ENCODE results near the gene PEBP1. TPM values are rescaled to one million over a fixed set of nuclear protein-coding genes. Genes with fewer than 3 reads are reported as not detected.

The PEBP1 gene
- total RNA-seq, 4 donors from 2014 or later, result 98.1 to 182 (median 136) TPM

DNA sequence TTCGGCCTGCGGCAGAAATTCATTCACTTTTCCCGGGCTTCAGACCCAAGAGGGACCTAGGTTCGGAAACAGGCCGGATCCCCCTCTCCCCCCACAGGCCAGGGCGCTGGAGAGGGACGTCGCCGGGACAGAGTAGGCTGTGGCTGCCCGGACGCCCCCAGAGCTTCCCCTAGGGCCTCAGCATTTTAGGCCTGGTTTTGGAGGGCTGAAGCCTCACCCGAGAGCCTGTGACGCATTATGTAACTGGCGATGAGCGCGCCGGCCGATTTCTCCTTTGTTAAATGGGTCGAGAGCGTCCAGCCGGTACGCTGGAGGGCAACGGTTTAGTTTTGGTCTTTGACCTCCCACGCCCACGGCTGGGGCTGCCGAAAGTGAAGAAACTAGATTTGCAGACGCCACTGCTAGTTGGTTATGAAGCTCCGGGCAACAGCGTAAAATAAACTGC lies 657 bp downstream of the PEBP1 start:
- TF ChIP-seq, protein P1, sequence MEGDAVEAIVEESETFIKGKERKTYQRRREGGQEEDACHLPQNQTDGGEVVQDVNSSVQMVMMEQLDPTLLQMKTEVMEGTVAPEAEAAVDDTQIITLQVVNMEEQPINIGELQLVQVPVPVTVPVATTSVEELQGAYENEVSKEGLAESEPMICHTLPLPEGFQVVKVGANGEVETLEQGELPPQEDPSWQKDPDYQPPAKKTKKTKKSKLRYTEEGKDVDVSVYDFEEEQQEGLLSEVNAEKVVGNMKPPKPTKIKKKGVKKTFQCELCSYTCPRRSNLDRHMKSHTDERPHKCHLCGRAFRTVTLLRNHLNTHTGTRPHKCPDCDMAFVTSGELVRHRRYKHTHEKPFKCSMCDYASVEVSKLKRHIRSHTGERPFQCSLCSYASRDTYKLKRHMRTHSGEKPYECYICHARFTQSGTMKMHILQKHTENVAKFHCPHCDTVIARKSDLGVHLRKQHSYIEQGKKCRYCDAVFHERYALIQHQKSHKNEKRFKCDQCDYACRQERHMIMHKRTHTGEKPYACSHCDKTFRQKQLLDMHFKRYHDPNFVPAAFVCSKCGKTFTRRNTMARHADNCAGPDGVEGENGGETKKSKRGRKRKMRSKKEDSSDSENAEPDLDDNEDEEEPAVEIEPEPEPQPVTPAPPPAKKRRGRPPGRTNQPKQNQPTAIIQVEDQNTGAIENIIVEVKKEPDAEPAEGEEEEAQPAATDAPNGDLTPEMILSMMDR (IDR thresholded peaks at IDR 0.05), result no peak
- TF ChIP-seq POLR2A (IDR thresholded peaks at IDR 0.05), result no peak
- Histone ChIP-seq H3K27ac (peak overlapping the region; percentile 87 to 92), H3K36me3 (no peaks in the 10 kb centered on the region), H3K4me3 (peak overlapping the region; percentile 69 to 92), H3K9me3 (no peaks in the 10 kb centered on the region), H3K4me1 (no peaks in the 10 kb centered on the region), H3K27me3 (no peaks in the 10 kb centered on the region)
- DNase-seq, result peak; percentile 43 to 44
- intact Hi-C loops (cut with DNase I; ENCODE audit: low total_unique reads), result no loop called here

DNA sequence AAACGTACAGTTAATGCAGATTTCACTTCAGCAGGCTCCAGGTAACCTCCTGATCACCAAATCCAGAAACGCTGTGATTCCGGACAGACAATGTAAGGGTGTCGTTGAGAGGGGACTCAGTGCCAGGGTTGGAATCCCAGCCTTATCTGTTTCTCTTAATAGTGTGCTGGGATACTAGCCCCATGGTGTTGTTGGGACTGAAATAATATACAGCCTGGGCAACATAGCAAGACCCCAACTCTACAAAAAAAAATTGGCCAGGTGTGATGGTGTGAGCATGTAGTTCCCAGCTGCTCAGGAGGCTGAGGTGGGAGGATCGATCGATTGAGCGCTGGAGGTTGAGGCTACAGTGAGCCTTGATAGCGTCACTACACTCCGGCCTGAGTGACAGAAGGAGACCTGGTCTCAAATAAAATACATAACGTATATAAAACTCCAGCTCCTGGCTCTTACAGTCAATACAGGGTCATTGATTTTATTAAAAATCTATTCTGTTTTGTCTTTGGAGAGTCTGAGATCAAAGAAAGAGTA lies 1.3 kb downstream of the PEBP1 start:
- intact Hi-C loops (cut with DNase I; ENCODE audit: low total_unique reads), result no loop called here
- no peaks in the 10 kb centered on the region for H3K36me3 ChIP-seq
- TF ChIP-seq, protein P1 (IDR thresholded peaks at IDR 0.05), result no peak
- TF ChIP-seq POLR2A (IDR thresholded peaks at IDR 0.05), result no peak
- H3K27ac ChIP-seq, result peak overlapping the region; percentile 87 to 92
- H3K27me3 ChIP-seq, result no peaks in the 10 kb centered on the region
- H3K9me3 ChIP-seq, result no peaks in the 10 kb centered on the region
- peak overlapping the region; percentile 69 to 92 for H3K4me3 ChIP-seq
- DNase-seq, result no peak
- H3K4me1 ChIP-seq, result no peaks in the 10 kb centered on the region

GRCh38 chr12:118140825-118141224 lies 4.9 kb downstream of the PEBP1 start:
- H3K4me3 ChIP-seq, result no peak overlapping the region
- intact Hi-C loops (cut with DNase I; ENCODE audit: low total_unique reads), result no loop called here
- no peaks in the 10 kb centered on the region for H3K9me3 ChIP-seq
- H3K36me3 ChIP-seq, result no peaks in the 10 kb centered on the region
- TF ChIP-seq, protein P1 (IDR thresholded peaks at IDR 0.05), result no peak
- no peak for TF ChIP-seq POLR2A (IDR thresholded peaks at IDR 0.05)
- no peaks in the 10 kb centered on the region for H3K27me3 ChIP-seq
- DNase-seq, result no peak
- H3K27ac ChIP-seq, result no peak overlapping the region
- H3K4me1 ChIP-seq, result no peaks in the 10 kb centered on the region

DNA sequence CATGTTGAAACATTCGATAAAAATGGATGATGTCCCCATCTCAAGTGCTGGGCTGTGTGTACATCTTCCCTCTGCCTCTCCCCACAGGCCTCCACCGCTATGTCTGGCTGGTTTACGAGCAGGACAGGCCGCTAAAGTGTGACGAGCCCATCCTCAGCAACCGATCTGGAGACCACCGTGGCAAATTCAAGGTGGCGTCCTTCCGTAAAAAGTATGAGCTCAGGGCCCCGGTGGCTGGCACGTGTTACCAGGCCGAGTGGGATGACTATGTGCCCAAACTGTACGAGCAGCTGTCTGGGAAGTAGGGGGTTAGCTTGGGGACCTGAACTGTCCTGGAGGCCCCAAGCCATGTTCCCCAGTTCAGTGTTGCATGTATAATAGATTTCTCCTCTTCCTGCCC lies 8.6 kb downstream of the PEBP1 start:
- TF ChIP-seq, protein P1 (IDR thresholded peaks at IDR 0.05), result no peak
- TF ChIP-seq POLR2A (IDR thresholded peaks at IDR 0.05), result no peak
- Histone ChIP-seq H3K27me3 (no peaks in the 10 kb centered on the region), H3K36me3 (no peaks in the 10 kb centered on the region), H3K9me3 (no peaks in the 10 kb centered on the region), H3K4me3 (no peak overlapping the region), H3K4me1 (no peaks in the 10 kb centered on the region), H3K27ac (no peak overlapping the region)
- intact Hi-C loops (cut with DNase I; ENCODE audit: low total_unique reads), result no loop called here
- no peak for DNase-seq

- intact Hi-C loops (cut with DNase I; ENCODE audit: low total_unique reads), result no loop called here
Observed at GRCh38 chr12:118145113-118145797, 9.3 kb downstream of the PEBP1 start.

More at GRCh38 chr12:118145113-118145797, 9.3 kb downstream of the PEBP1 start:
- no peaks in the 10 kb centered on the region for H3K27me3 ChIP-seq
- no peak overlapping the region for H3K4me3 ChIP-seq
- no peak overlapping the region for H3K27ac ChIP-seq
- H3K4me1 ChIP-seq, result no peaks in the 10 kb centered on the region
- TF ChIP-seq, protein P1 (IDR thresholded peaks at IDR 0.05), result no peak
- no peak for TF ChIP-seq POLR2A (IDR thresholded peaks at IDR 0.05)
- no peaks in the 10 kb centered on the region for H3K36me3 ChIP-seq
- DNase-seq, result no peak
- H3K9me3 ChIP-seq, result no peaks in the 10 kb centered on the region
